ENCODE measurements around the gene CCDC40. TPM values are rescaled to one million over a fixed set of nuclear protein-coding genes. Genes with fewer than 3 reads are reported as not detected.

CCDC40 gene
- total and polyA plus RNA-seq, 2 of the 13 experiments (the other 11 are each of a cell fraction or from before 2014, with no cell fraction given), result 4.1 to 5.5 TPM

GRCh38 chr17:80018917-80019651 lies 17.4 kb upstream of the CCDC40 start (continued):
- TF ChIP-seq ZBTB40 (IDR thresholded peaks at IDR 0.05) (no peak), ZBTB40 (CRISPR knock-in tag; IDR thresholded peaks at IDR 0.05) (peak; percentile 49; the same call in 1 of the 2 replicates), ZNF333 (CRISPR knock-in tag; IDR thresholded peaks at IDR 0.05; ENCODE audit: borderline replicate concordance) (no peak), HOMEZ (CRISPR knock-in tag; IDR thresholded peaks at IDR 0.05; ENCODE audit: low read depth) (no peak), E2F5 (CRISPR knock-in tag; conservative IDR thresholded peaks at IDR 0.05) (no peak; the same call in 1 of the 2 replicates), GMEB2 (CRISPR knock-in tag; IDR thresholded peaks at IDR 0.05; ENCODE audit: low read depth) (no peak), ZBTB25 (CRISPR knock-in tag; IDR thresholded peaks at IDR 0.05) (no peak), FOXA1 (IDR thresholded peaks at IDR 0.05) (no peak), FOXA1 (CRISPR knock-in tag; IDR thresholded peaks at IDR 0.05) (no peak), SP2 (CRISPR knock-in tag; IDR thresholded peaks at IDR 0.05) (no peak), IRF2 (CRISPR knock-in tag; IDR thresholded peaks at IDR 0.05) (no peak), RAD21 (CRISPR knock-in tag; IDR thresholded peaks at IDR 0.05) (0 out of 2 replicates have a peak, but pooled peaks have one; percentile 22), SMAD3 (CRISPR knock-in tag; IDR thresholded peaks at IDR 0.05) (no peak)
